ENCODE measurements around the gene IRF8.

- TF ChIP-seq CTCF (conservative IDR thresholded peaks at IDR 0.05; ENCODE audit: low read depth, low read length) (no peak), POLR2A (IDR thresholded peaks at IDR 0.05; ENCODE audit: low read depth, low read length) (no peak), MAZ (IDR thresholded peaks at IDR 0.05; ENCODE audit: borderline replicate concordance, low read depth, low read length) (no peak), RAD21 (IDR thresholded peaks at IDR 0.05; ENCODE audit: low read length) (no peak), RCOR1 (IDR thresholded peaks at IDR 0.05; ENCODE audit: insufficient replicate concordance, low read length) (no peak)
Measured at GRCh38 chr16:85944572-85945423, 45.8 kb downstream of the IRF8 start.
